HCT116 (cell line): Measurements from ENCODE around the gene RMND5A.

Experiments
- CEBPB ChIP-seq: IDR thresholded peaks from 2 replicates; pipeline ENCODE4 v1.6.1; 2012; ENCODE audit warnings: low read depth
- CTCF ChIP-seq, 3 experiments: fragments of 200-600 bp in 1 of 3; sonication (generic) in 1 of 3; IDR thresholded peaks in 2 of 3; conservative IDR thresholded peaks in 1 of 3; 2 replicates each; pipeline ENCODE4 v1.5.1; 2012 to 2017; ENCODE audit warnings: low read depth in 2 of 3, low read length in 2 of 3, antibody characterized with exemption in 1 of 3, borderline replicate concordance in 1 of 3, control low read depth in 1 of 3, mild to moderate bottlenecking in 1 of 3, mixed read lengths in 1 of 3, mixed run types in 1 of 3, moderate library complexity in 1 of 3; ENCODE audit not compliant: insufficient read depth in 1 of 3
- ELF1 ChIP-seq: IDR thresholded peaks from 2 replicates; pipeline ENCODE4 v1.6.1; 2012; ENCODE audit warnings: low read depth, borderline replicate concordance
- MAX ChIP-seq: IDR thresholded peaks from 2 replicates; pipeline ENCODE4 v1.6.1; 2012
- POLR2A ChIP-seq: IDR thresholded peaks from 2 replicates; pipeline ENCODE4 v1.7.0; 2011; ENCODE audit warnings: borderline replicate concordance; ENCODE audit not compliant: insufficient read depth, insufficient read length; ENCODE audit errors: extremely low read depth
- POLR2AphosphoS5 ChIP-seq: IDR thresholded peaks from 2 replicates; pipeline ENCODE4 v1.6.1; 2011; ENCODE audit warnings: mild to moderate bottlenecking, low read depth, low read length, moderate library complexity
- YY1 ChIP-seq: IDR thresholded peaks from 2 replicates; pipeline ENCODE4 v1.6.1; 2011; ENCODE audit warnings: low read length, low read depth, moderate library complexity, mild to moderate bottlenecking; ENCODE audit not compliant: insufficient replicate concordance; ENCODE audit errors: extremely low read depth

- TF ChIP-seq CTCF (IDR thresholded peaks at IDR 0.05 in 2 of 3, conservative IDR thresholded peaks at IDR 0.05 in 1 of 3; ENCODE audit: borderline replicate concordance in 1 of 3, insufficient read depth in 1 of 3, low read depth in 2 of 3, low read length in 2 of 3) (no peak), POLR2AphosphoS5 (no peak), CEBPB (no peak), YY1 (no peak), POLR2A (no peak), MAX (no peak), ELF1 (no peak)
These were observed 98.2 kb downstream of the RMND5A start for GRCh38 chr2:86818114-86818801.
